SK-N-SH treated with all-trans-retinoic acid at 6 μM for 48 hours (cell line): Measurements from ENCODE around the gene ITIH1.

Source experiments
- ARNTL ChIP-seq: fragments of 450-650 bp; formaldehyde crosslinking; IDR thresholded peaks from 2 replicates; pipeline ENCODE4 v1.5.0; 2020; ENCODE audit warnings: low read depth, mild to moderate bottlenecking, moderate library complexity, borderline replicate concordance
- BACH2 ChIP-seq: fragments of 250-450 bp; sonication (Bioruptor Pico); IDR thresholded peaks from 2 replicates; pipeline ENCODE4 v1.9.0; 2021; ENCODE audit warnings: mild to moderate bottlenecking, borderline replicate concordance
- CREB5 ChIP-seq: fragments of 250-450 bp; sonication (Bioruptor Pico); IDR thresholded peaks from 2 replicates; pipeline ENCODE4 v1.5.1; 2020; ENCODE audit warnings: low read depth, mild to moderate bottlenecking, moderate library complexity
- GLIS3 ChIP-seq: fragments of 250-450 bp; sonication (Bioruptor Pico); IDR thresholded peaks from 2 replicates; pipeline ENCODE4 v1.5.0; 2020; ENCODE audit warnings: mild to moderate bottlenecking, moderate library complexity
- OSR1 ChIP-seq: fragments of 250-450 bp; sonication (Bioruptor Pico); IDR thresholded peaks from 2 replicates; pipeline ENCODE4 v1.8.0; 2022; ENCODE audit warnings: moderate library complexity, mild to moderate bottlenecking, inconsistent platforms
- PATZ1 ChIP-seq: fragments of 250-450 bp; sonication (Bioruptor Pico); IDR thresholded peaks from 2 replicates; pipeline ENCODE4 v1.8.0; 2020; ENCODE audit warnings: mild to moderate bottlenecking, moderate library complexity, borderline replicate concordance
- PPARA ChIP-seq: fragments of 250-450 bp; sonication (Bioruptor Pico); IDR thresholded peaks from 2 replicates; pipeline ENCODE4 v1.5.0; 2020; ENCODE audit warnings: mild to moderate bottlenecking, borderline replicate concordance
- RARB ChIP-seq: fragments of 250-450 bp; sonication (Bioruptor Pico); IDR thresholded peaks from 2 replicates; pipeline ENCODE4 v1.8.0; 2021; ENCODE audit warnings: mild to moderate bottlenecking, moderate library complexity
- TOX ChIP-seq: fragments of 250-450 bp; sonication (Bioruptor Pico); IDR thresholded peaks from 2 replicates; pipeline ENCODE4 v1.8.0; 2021; ENCODE audit warnings: mild to moderate bottlenecking, moderate library complexity, borderline replicate concordance
- ZC3H10 ChIP-seq: fragments of 250-450 bp; sonication (Bioruptor Pico); IDR thresholded peaks from 2 replicates; pipeline ENCODE4 v1.5.1; 2021; ENCODE audit warnings: mild to moderate bottlenecking, moderate library complexity
- ZFP3 ChIP-seq: fragments of 250-450 bp; sonication (Bioruptor Pico); IDR thresholded peaks from 2 replicates; pipeline ENCODE4 v1.5.0; 2020; ENCODE audit warnings: mild to moderate bottlenecking, moderate library complexity
- ZFP30 ChIP-seq: fragments of 450-650 bp; formaldehyde crosslinking; IDR thresholded peaks from 2 replicates; pipeline ENCODE4 v1.5.0; 2022; ENCODE audit warnings: mild to moderate bottlenecking, moderate library complexity
- ZNF565 ChIP-seq: fragments of 450-650 bp; formaldehyde crosslinking; conservative IDR thresholded peaks from 2 replicates; pipeline ENCODE4 v1.5.0; 2020; ENCODE audit warnings: low read depth, mild to moderate bottlenecking, moderate library complexity
- ZNF8 ChIP-seq: fragments of 450-650 bp; formaldehyde crosslinking; IDR thresholded peaks from 2 replicates; pipeline ENCODE4 v1.5.0; 2020; ENCODE audit warnings: mild to moderate bottlenecking, moderate library complexity

- no peak for TF ChIP-seq TOX (CRISPR knock-in tag)
- TF ChIP-seq CREB5 (CRISPR knock-in tag), result no peak
- TF ChIP-seq PATZ1 (CRISPR knock-in tag), result no peak
- TF ChIP-seq ZFP30, result no peak
- no peak for TF ChIP-seq ZC3H10 (CRISPR knock-in tag)
- no peak for TF ChIP-seq ZFP3 (CRISPR knock-in tag)
- no peak for TF ChIP-seq BACH2 (CRISPR knock-in tag)
- TF ChIP-seq ARNTL (CRISPR knock-in tag), result no peak
- no peak for TF ChIP-seq RARB
- TF ChIP-seq GLIS3, result no peak
- TF ChIP-seq OSR1 (CRISPR knock-in tag), result no peak
- TF ChIP-seq PPARA, result no peak
- no peak for TF ChIP-seq ZNF565 (CRISPR knock-in tag)
- TF ChIP-seq ZNF8 (CRISPR knock-in tag), result no peak
Measured at GRCh38 chr3:52836986-52837385, 59.6 kb downstream of the ITIH1 start.
